AG10803 (cell line): Measurements from ENCODE around the gene SLC25A53.

Experiments
- DNase-seq: peaks from one replicate; pipeline ENCODE4 v3.0.0; 2010; ENCODE audit warnings: low read depth
- H3K4me3 ChIP-seq: 2 replicates; pipeline ENCODE4 v1.5.1; 2011; ENCODE audit warnings: mild to moderate bottlenecking, low read length, control low read depth
- TF ChIP-seq, protein P1 (sequence below): conservative IDR thresholded peaks from 2 replicates; pipeline ENCODE4 v1.5.1; 2011; ENCODE audit warnings: mild to moderate bottlenecking, low read length, control low read depth, inconsistent platforms

Gene SLC25A53

GRCh38 chrX:104165894-104166734 lies 9.3 kb upstream of the SLC25A53 start, which contains the start of gene FAM199X:
TSS of gene FAM199X (plus strand) at chrX:104166453. CDS start at chrX:104166786, 333 bp downstream.
- TF ChIP-seq, protein P1, sequence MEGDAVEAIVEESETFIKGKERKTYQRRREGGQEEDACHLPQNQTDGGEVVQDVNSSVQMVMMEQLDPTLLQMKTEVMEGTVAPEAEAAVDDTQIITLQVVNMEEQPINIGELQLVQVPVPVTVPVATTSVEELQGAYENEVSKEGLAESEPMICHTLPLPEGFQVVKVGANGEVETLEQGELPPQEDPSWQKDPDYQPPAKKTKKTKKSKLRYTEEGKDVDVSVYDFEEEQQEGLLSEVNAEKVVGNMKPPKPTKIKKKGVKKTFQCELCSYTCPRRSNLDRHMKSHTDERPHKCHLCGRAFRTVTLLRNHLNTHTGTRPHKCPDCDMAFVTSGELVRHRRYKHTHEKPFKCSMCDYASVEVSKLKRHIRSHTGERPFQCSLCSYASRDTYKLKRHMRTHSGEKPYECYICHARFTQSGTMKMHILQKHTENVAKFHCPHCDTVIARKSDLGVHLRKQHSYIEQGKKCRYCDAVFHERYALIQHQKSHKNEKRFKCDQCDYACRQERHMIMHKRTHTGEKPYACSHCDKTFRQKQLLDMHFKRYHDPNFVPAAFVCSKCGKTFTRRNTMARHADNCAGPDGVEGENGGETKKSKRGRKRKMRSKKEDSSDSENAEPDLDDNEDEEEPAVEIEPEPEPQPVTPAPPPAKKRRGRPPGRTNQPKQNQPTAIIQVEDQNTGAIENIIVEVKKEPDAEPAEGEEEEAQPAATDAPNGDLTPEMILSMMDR, result peak; percentile 45
- DNase-seq, result peak; percentile 86
- H3K4me3 ChIP-seq, result peak within 1 kb of the TSS; percentile 85

DNA sequence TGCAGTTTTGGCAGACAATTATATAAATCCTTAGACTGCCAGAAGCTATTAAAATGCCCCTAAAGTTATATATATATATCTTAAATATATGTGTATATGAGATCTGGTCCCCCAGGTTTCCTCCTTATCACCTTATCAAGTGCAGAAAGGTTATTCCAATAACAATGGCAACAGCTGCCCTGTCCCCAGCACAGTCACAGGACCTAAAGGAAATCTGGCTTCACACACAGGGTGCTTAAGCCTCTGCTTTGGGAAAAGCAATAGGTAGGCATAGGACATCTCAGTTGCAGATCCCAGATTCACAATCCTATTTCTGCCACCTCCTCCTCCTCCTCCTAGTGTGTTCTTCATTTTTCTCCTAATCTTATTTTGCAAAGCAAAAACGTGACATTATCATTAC lies 5.8 kb downstream of the SLC25A53 start:
- DNase-seq, result no peak
- no peak overlapping the region for H3K4me3 ChIP-seq
- TF ChIP-seq, protein P1, result no peak

DNA sequence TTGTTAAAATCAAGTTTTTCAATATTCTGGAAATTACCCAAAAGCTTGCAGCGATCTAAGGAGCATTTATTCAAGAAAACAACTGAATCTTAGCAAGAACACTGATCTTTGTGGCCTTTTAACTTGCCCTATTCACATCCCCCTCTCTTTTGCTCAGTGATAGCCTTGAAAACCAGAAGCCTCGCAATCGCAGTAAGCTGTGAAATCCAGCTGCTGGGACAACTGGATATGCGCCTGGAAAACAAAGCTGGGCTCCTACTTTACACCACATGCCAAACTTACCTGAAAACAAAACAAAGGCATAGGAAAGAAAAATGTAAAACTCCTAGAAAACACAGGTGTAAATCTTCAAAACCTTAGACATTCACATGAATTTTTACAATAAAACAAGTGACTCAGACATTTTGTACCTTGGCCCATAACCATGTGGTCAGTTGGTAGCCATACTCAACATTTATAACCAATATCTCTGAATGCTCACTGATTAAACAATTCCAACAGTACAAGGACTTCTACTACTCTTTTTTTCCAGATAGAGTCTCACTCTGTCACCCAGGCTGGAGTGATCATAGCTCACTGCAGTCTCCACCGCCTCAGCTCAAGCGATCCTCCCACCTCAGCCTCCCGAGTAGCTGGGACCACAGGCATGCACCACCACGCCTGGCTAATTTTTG lies 15.6 kb downstream of the SLC25A53 start:
- TF ChIP-seq, protein P1, result no peak
- H3K4me3 ChIP-seq, result no peak overlapping the region
- no peak for DNase-seq

DNA sequence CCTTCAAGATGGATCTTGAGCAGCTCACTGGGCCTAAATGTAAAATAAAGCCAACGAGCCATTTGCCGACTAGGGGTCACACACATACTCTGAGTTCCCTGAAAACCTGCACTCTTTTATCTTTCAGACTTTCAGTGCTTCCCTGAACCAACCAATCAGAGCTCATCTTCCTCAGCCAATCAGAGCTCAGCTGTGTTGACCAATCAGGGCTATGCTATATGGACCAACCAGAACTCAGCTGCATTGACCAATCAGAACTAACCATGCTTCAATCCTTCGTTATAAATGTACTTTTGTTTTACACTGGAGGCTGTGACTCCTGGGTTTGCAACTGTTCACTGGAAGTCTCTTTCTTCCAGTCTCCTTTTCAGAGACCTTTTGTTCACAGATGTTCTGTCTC lies 19.3 kb downstream of the SLC25A53 start:
- DNase-seq, result peak; percentile 21
- TF ChIP-seq, protein P1, result no peak
- no peak overlapping the region for H3K4me3 ChIP-seq

GRCh38 chrX:104136241-104137019 lies 20.4 kb downstream of the SLC25A53 start:
- TF ChIP-seq, protein P1, result peak; percentile 72
- peak overlapping the region; percentile 65 for H3K4me3 ChIP-seq
- peak; percentile 87 for DNase-seq

GRCh38 chrX:104135677-104136076 lies 21.1 kb downstream of the SLC25A53 start:
- H3K4me3 ChIP-seq, result no peak overlapping the region
- TF ChIP-seq, protein P1, result no peak

More at GRCh38 chrX:104135677-104136076, 21.1 kb downstream of the SLC25A53 start:
- DNase-seq, result peak; percentile 18
